ENCODE data around the gene TMEM61. TPM values are rescaled to one million over a fixed set of nuclear protein-coding genes. Genes with fewer than 3 reads are reported as not detected.

The TMEM61 gene
- total and polyA plus RNA-seq, 2 of the 8 experiments (the other 6 are each of a cell fraction or from before 2014, with no cell fraction given), result 0.54 to 1.4 TPM

DNA sequence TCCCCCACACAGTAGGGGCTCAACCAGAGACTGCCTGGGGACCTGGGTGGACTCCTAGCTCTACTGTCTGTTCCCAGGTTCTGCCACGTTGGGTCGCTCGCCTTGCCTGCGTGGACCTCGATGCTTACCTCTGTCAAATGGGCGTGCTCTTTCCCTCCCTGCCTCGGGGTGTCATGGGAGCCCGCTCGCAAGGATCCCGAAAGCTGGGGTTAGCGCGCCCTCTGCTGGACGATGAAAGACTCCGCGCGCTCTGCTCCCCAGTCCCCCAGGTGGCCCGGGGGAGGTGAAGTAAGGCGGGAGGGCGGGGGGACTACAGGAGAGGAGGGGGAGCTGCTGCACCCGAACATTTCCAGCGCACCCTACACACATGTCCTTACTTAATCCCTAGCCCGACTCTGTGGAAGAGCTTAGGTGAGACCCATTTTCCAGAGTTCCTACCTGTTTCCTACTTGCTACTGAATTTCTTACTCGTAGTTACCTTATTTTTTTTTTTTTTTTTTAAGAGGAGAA, 16.0 kb downstream of the TMEM61 start:
- Histone ChIP-seq H2AFZ (ENCODE audit: low read length) (no peak overlapping the region), H3K23me2 (ENCODE audit: low read depth, low read length) (peaks cover 4% of the 10 kb centered on the region; the same call in 1 of the 2 replicates), H3K79me2 (ENCODE audit: control insufficient read depth in 1 of 2, insufficient read depth in 2 of 2, low read length in 2 of 2) (no peaks in the 10 kb centered on the region), H3K4me1 (replicated peaks in 1 of 4; ENCODE audit: control insufficient read depth in 3 of 4, insufficient read depth in 4 of 4, low read length in 3 of 4) (peaks cover 16 to 30% (median 23%) of the 10 kb centered on the region in 4 experiments), H2BK120ac (replicated peaks; ENCODE audit: low read depth, low read length) (no peak overlapping the region), H3K9ac (replicated peaks in 1 of 4; ENCODE audit: extremely low read depth in 1 of 4, low read depth in 3 of 4, low read length in 3 of 4) (no peak overlapping the region), H4K8ac (ENCODE audit: extremely low read depth, insufficient read depth, low read length) (no peak overlapping the region), H3K18ac (ENCODE audit: extremely low read depth, low read length) (no peak overlapping the region; the same call in 1 of the 2 replicates), H3K4ac (replicated peaks; ENCODE audit: insufficient read length, low read depth, low read length) (no peak overlapping the region), H3K4me2 (ENCODE audit: insufficient read depth in 1 of 2, low read depth in 2 of 2, low read length in 2 of 2) (peak overlapping the region; percentile 55 to 80), H2BK15ac (ENCODE audit: low read length) (no peak overlapping the region), H2BK20ac (ENCODE audit: low read length) (no peak overlapping the region), H3K14ac (ENCODE audit: insufficient read length) (no peak overlapping the region), H3K36me3 (ENCODE audit: control insufficient read depth in 2 of 4, insufficient read depth in 4 of 4, low read length in 3 of 4) (no peaks in the 10 kb centered on the region), H4K5ac (ENCODE audit: insufficient read length, low read depth, low read length) (no peak overlapping the region), H3K27me3 (replicated peaks in 1 of 4; ENCODE audit: control insufficient read depth in 3 of 4, extremely low read depth in 1 of 4, insufficient read depth in 3 of 4, low read length in 3 of 4) (peaks cover 4 to 45% (median 38%) of the 10 kb centered on the region in 4 experiments), H3K56ac (replicated peaks; ENCODE audit: insufficient read length, low read depth, low read length) (no peak overlapping the region), H2BK5ac (ENCODE audit: low read depth, low read length) (0 out of 2 replicates have a peak overlapping the region, but pooled peaks have one; percentile 66), H2AK5ac (ENCODE audit: low read depth, low read length) (0 out of 2 replicates have a peak overlapping the region, but pooled peaks have one; percentile 67), H3K9me3 (ENCODE audit: insufficient read depth in 2 of 2, low read depth in 1 of 2, low read length in 1 of 2) (no peaks in the 10 kb centered on the region), H3K79me1 (ENCODE audit: low read depth, low read length) (no peaks in the 10 kb centered on the region), H4K20me1 (replicated peaks in 1 of 2; ENCODE audit: control insufficient read depth in 1 of 2, insufficient read depth in 2 of 2, low read length in 2 of 2) (no peaks in the 10 kb centered on the region), H3K27ac (ENCODE audit: low read depth, low read length) (no peak overlapping the region), H3K4me3 (ENCODE audit: extremely low read depth in 1 of 4, insufficient read depth in 2 of 4, low read depth in 3 of 4, low read length in 4 of 4) (peak overlapping the region; percentile 12 to 65 (median 50); a peak in 7 of 8 replicates), H2BK12ac (ENCODE audit: low read depth, low read length) (no peak overlapping the region; the same call in 1 of the 2 replicates), H4K91ac (replicated peaks; ENCODE audit: insufficient read length, low read length) (no peak overlapping the region), H3K23ac (ENCODE audit: insufficient read length) (no peak overlapping the region)
- WGBS, 2 experiments (ENCODE audit: extremely low coverage in 1 of 2, insufficient coverage in 1 of 2, insufficient read length in 1 of 2, insufficient replicate concordance in 2 of 2, low coverage in 1 of 2, low lambda C conversion rate in 2 of 2, missing lambda C conversion rate in 1 of 2), result 4% methylated on average over 17 of the region's 23 CpGs; no CpG with 5 or more reads in 1 of the 2 experiments
- CTCF ChIA-PET (ENCODE audit: partially characterized antibody), result interaction anchor here (0.5 to 11.0 kb wide), 27 partner anchors 8 to 196 kb away, joined by 3 to 511 read pairs (median 8); partner anchors contain the start of genes DHCR24 and TMEM61
- FAIRE-seq (no peak), DNase-seq (ENCODE audit: low read depth in 1 of 2, low spot score in 2 of 2) (peak; percentile 61 to 96)
- POLR2A ChIA-PET (ENCODE audit: partially characterized antibody), result interaction anchor here (1.4 to 2.7 kb wide), 4 partner anchors 25 to 108 kb away, joined by 4 to 13 read pairs (median 8); no protein-coding TSS in a partner anchor
- no peak for TF ChIP-seq BRCA1 (IDR thresholded peaks at IDR 0.05; ENCODE audit: low read depth, low read length)

All from H1 (cell line).